K562 (cell line): Measurements from ENCODE around the gene VIM. TPM values are rescaled to one million over a fixed set of nuclear protein-coding genes. Genes with fewer than 3 reads are reported as not detected.

ENCODE experiments used
- LEF1 ChIP-seq: fragments of 450-650 bp; IDR thresholded peaks from 2 replicates; pipeline ENCODE4 v1.6.1; 2016; ENCODE audit warnings: mild to moderate bottlenecking
- NFIX ChIP-seq: fragments of 250-450 bp; sonication (Bioruptor Pico); IDR thresholded peaks from 2 replicates; pipeline ENCODE4 v1.4.0; 2020; ENCODE audit warnings: low read depth, mild to moderate bottlenecking, moderate library complexity
- TGIF2 ChIP-seq: sonication (generic); formaldehyde crosslinking; IDR thresholded peaks from 2 replicates; pipeline ENCODE4 v1.8.1; 2022; ENCODE audit warnings: mild to moderate bottlenecking, missing genetic modification reagents, moderate library complexity
- ZNF766 ChIP-seq: fragments of 200-800 bp; sonication (Bioruptor generic); conservative IDR thresholded peaks from 2 replicates; pipeline ENCODE4 v1.6.1; 2016; ENCODE audit warnings: missing genetic modification characterization, missing compliant biosample characterization
- polyA plus RNA-seq, 8 experiments: library from polyadenylated mRNA; depleted of rRNA in 4 of 8; stranded (reverse) in 5 of 8; unstranded in 3 of 8; fragments of >200 nt; fragmentation: Nextera tagmentation in 2 of 8; fragmentation: Illumina TruSeq in 1 of 8; extraction: Ambion mirVana in 2 of 8; extraction: Trizol in 1 of 8; gene quantifications; 2 replicates each; pipeline versions ENCODE4 v1.2.1 to v1.2.3, GENCODE V29; 2011 to 2014; ENCODE audit warnings: inconsistent platforms in 1 of 8, missing spikeins in 1 of 8
- total RNA-seq, 7 experiments: library from RNA; depleted of rRNA in 6 of 7; stranded (reverse); fragments of >200 nt in 6 of 7; fragmentation: Illumina TruSeq in 2 of 7; extraction: Trizol in 2 of 7; gene quantifications; 2 replicates each; pipeline versions ENCODE4 v1.2.1 to v1.2.3, GENCODE V29; 2011 to 2021; ENCODE audit warnings: low replicate concordance in 1 of 7
- TF ChIP-seq, protein P1 (sequence below), 2 experiments: fragments of 150-350 bp in 1 of 2; IDR thresholded peaks; 2 replicates each; pipeline ENCODE4 v1.6.1; 2012 to 2016; ENCODE audit warnings: low read depth in 2 of 2, low read length in 2 of 2, mild to moderate bottlenecking in 1 of 2, moderate library complexity in 1 of 2

The VIM gene
- total and polyA plus RNA-seq, 9 of the 15 experiments (the other 6 are each of a cell fraction or from before 2014, with no cell fraction given), result 86.0 to 621 (median 383) TPM

DNA sequence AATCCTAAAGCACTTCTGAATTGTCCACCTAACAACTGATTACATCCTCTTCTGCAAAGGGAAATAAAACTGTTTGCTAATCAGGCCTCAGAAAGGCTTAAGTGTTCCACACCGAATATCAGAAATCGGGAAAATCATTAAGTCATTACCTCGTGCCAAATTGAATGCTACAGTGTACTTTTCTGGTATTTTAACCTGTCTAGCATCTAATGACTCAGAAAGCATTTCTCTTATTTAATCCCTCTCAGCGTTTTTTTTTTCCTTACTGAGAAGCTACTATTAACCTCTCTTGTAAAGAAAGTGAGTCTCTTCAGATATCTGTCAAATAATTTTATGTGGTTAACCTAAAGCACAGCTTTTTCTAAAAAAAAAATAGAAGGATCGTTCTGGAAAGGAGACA is 28.6 kb downstream of the VIM start (continued):
- TF ChIP-seq, protein P1, sequence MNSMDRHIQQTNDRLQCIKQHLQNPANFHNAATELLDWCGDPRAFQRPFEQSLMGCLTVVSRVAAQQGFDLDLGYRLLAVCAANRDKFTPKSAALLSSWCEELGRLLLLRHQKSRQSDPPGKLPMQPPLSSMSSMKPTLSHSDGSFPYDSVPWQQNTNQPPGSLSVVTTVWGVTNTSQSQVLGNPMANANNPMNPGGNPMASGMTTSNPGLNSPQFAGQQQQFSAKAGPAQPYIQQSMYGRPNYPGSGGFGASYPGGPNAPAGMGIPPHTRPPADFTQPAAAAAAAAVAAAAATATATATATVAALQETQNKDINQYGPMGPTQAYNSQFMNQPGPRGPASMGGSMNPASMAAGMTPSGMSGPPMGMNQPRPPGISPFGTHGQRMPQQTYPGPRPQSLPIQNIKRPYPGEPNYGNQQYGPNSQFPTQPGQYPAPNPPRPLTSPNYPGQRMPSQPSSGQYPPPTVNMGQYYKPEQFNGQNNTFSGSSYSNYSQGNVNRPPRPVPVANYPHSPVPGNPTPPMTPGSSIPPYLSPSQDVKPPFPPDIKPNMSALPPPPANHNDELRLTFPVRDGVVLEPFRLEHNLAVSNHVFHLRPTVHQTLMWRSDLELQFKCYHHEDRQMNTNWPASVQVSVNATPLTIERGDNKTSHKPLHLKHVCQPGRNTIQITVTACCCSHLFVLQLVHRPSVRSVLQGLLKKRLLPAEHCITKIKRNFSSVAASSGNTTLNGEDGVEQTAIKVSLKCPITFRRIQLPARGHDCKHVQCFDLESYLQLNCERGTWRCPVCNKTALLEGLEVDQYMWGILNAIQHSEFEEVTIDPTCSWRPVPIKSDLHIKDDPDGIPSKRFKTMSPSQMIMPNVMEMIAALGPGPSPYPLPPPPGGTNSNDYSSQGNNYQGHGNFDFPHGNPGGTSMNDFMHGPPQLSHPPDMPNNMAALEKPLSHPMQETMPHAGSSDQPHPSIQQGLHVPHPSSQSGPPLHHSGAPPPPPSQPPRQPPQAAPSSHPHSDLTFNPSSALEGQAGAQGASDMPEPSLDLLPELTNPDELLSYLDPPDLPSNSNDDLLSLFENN (IDR thresholded peaks at IDR 0.05; ENCODE audit: low read depth in 2 of 2, low read length in 2 of 2), result no peak
- TF ChIP-seq LEF1, result no peak
- TF ChIP-seq ZNF766 (CRISPR knock-in tag), result no peak
- TF ChIP-seq TGIF2, result no peak
- no peak for TF ChIP-seq NFIX
